CD4-positive, alpha-beta T cell treated with Interleukin-4 for 4 hours (primary cell): Measurements from ENCODE around the gene MISP3.
"Not testable (repeated sequence)": the region's sequence is repeated elsewhere in the genome, so short reads cannot be mapped to it uniquely, and the experiment has no call there.

Experiments used
- DNase-seq: peaks from one replicate; pipeline ENCODE4 v3.0.0-alpha.2; 2020

Gene MISP3

GRCh38 chr19:14072535-14073260, at the start of gene MISP3:
Gene MISP3, plus strand, starts transcription at chr19:14072786. Its CDS starts 524 bp downstream, at chr19:14073310.
- no peak for DNase-seq

GRCh38 chr19:14023404-14024235, 49.0 kb upstream of the MISP3 start:
- no peak for DNase-seq

- not testable (repeated sequence) for DNase-seq
Measured at GRCh38 chr19:14026652-14027192, 45.9 kb upstream of the MISP3 start.

GRCh38 chr19:14027856-14028450, 44.6 kb upstream of the MISP3 start, which contains the start of gene RLN3:
Gene RLN3, plus strand, starts transcription at chr19:14028148. Its CDS starts 57 bp downstream, at chr19:14028205.
- DNase-seq: no peak

- no peak for DNase-seq
Measured at GRCh38 chr19:14028901-14029300, 43.7 kb upstream of the MISP3 start.

- DNase-seq: peak; percentile 87
Measured at GRCh38 chr19:14030997-14031718, 41.4 kb upstream of the MISP3 start.

GRCh38 chr19:14031719-14032480, 40.7 kb upstream of the MISP3 start, which contains the start of gene IL27RA:
Gene IL27RA, plus strand, starts transcription at chr19:14031762. Its CDS starts 111 bp downstream, at chr19:14031873.
- DNase-seq: peak; percentile 86

GRCh38 chr19:14033946-14034345, 38.6 kb upstream of the MISP3 start:
- no peak for DNase-seq

- not testable (repeated sequence) for DNase-seq
Measured at GRCh38 chr19:14035159-14035558, 37.4 kb upstream of the MISP3 start.

GRCh38 chr19:14035706-14036105, 36.9 kb upstream of the MISP3 start:
- DNase-seq: no peak

- no peak for DNase-seq
Measured at GRCh38 chr19:14039181-14039580, 33.4 kb upstream of the MISP3 start.

- peak; percentile 73 for DNase-seq
Measured at GRCh38 chr19:14042659-14043608, 29.7 kb upstream of the MISP3 start.

GRCh38 chr19:14047866-14048265, 24.7 kb upstream of the MISP3 start:
- DNase-seq: not testable (repeated sequence)

- DNase-seq: peak; percentile 68
Measured at GRCh38 chr19:14048443-14049153, 24.0 kb upstream of the MISP3 start.

GRCh38 chr19:14050512-14050911, 22.1 kb upstream of the MISP3 start:
- DNase-seq: no peak

GRCh38 chr19:14050961-14051360, 21.6 kb upstream of the MISP3 start:
- DNase-seq: not testable (repeated sequence)

GRCh38 chr19:14051980-14052379, 20.6 kb upstream of the MISP3 start:
- no peak for DNase-seq

GRCh38 chr19:14052470-14052869, 20.1 kb upstream of the MISP3 start:
- DNase-seq: no peak

GRCh38 chr19:14053032-14053431, 19.6 kb upstream of the MISP3 start:
- DNase-seq: no peak

- no peak for DNase-seq
Measured at GRCh38 chr19:14053500-14053899, 19.1 kb upstream of the MISP3 start.
